Esophagus squamous epithelium (tissue), 5 donors: ENCODE results near the gene ESRRB. TPM values are rescaled to one million over a fixed set of nuclear protein-coding genes. Genes with fewer than 3 reads are reported as not detected.

Experiments used
- DNase-seq: peaks from one replicate; lab custom pipeline; 2025; lab: John Stamatoyannopoulos, UW
- H3K27ac ChIP-seq, 4 donors: fragments of 200-600 bp; sonication (generic); one replicate each; pipeline ENCODE4 v1.5.1; 2016 to 2019; ENCODE audit warnings: mild to moderate bottlenecking in 1 of 4
- H3K27me3 ChIP-seq, 4 donors: fragments of 200-600 bp; sonication (generic); 1 replicate in 3 of 4; 2 replicates in 1 of 4; pipeline versions ENCODE4 v1.5.1 to v1.6.0; 2017 to 2021; ENCODE audit warnings: antibody characterized with exemption in 1 of 4
- H3K36me3 ChIP-seq, 3 donors: fragments of 200-600 bp; sonication (generic); one replicate each; pipeline ENCODE4 v1.5.1; 2016 to 2019
- H3K4me1 ChIP-seq, 3 donors: fragments of 200-600 bp; sonication (generic); one replicate each; pipeline ENCODE4 v1.5.1; 2017 to 2019
- H3K4me3 ChIP-seq, 4 donors: fragments of 200-600 bp; sonication (generic); 1 replicate in 3 of 4; 2 replicates in 1 of 4; pipeline ENCODE4 v1.5.1; 2016 to 2019; ENCODE audit warnings: mild to moderate bottlenecking in 2 of 4, moderate library complexity in 1 of 4
- H3K9me3 ChIP-seq, 3 donors: fragments of 200-600 bp; sonication (generic); one replicate each; pipeline ENCODE4 v1.5.1; 2016 to 2019
- POLR2A ChIP-seq, 4 donors: fragments of 450-650 bp; IDR thresholded peaks; one replicate each; pipeline ENCODE4 v1.6.1; 2017; ENCODE audit warnings: antibody characterized with exemption in 4 of 4, mild to moderate bottlenecking in 4 of 4, moderate library complexity in 3 of 4
- WGBS, 2 donors: methylation state at CpG; one replicate each; pipeline ENCODE4 v1.1.5; 2018; 5-methylcytosine and 5-hydroxymethylcytosine counted together
- intact Hi-C: fragments of 100-400 bp; cut with DNase I; formaldehyde crosslinking; loops from one replicate; pipeline ENCODE4 v1.15.0; 2022
- total RNA-seq, 4 donors: library from RNA; depleted of rRNA; stranded (reverse); fragments of >200 nt; gene quantifications; one replicate each; pipeline ENCODE4 v1.1.0, GENCODE V29; 2016
- TF ChIP-seq, protein P1 (sequence below), 6 experiments: fragments of 450-650 bp in 4 of 6; fragments of 200-600 bp in 2 of 6; sonication (generic) in 2 of 6; IDR thresholded peaks; one replicate each; pipeline ENCODE4 v1.5.1; 2016 to 2019; ENCODE audit warnings: antibody characterized with exemption in 6 of 6, mild to moderate bottlenecking in 4 of 6, moderate library complexity in 4 of 6
- donor health status: DM: yes; HTN: yes; CAD: no.

ESRRB gene
- total RNA-seq, 4 donors from 2014 or later: not detected

DNA sequence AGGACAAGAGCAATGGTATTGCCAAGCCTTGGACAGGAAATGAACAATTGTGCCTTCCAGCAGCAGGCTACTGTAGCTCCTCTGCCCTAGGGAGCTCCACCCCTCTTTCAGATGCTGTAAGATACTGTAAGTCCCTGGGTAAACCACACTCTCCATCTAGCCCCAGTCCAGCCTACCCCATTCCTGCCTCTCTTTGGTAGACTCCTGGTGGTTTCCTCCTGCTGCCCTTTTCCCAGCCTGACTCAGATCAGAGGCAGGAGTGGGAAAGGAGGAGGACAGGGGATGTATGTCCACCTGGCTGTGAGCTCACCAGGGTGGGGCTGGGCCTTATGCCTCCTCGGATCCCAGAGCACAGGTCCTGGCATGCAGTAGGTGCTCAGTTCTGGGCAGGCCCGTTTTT lies 174.6 kb downstream of the ESRRB start:
- Histone ChIP-seq H3K9me3 (no peaks in the 10 kb centered on the region), H3K27ac (peak overlapping the region; percentile 56 to 83 (median 65)), H3K27me3 (peaks cover 0 to 12% (median 0%) of the 10 kb centered on the region in 4 donors), H3K36me3 (no peaks in the 10 kb centered on the region), H3K4me3 (no peak overlapping the region), H3K4me1 (peaks cover 0 to 29% (median 3%) of the 10 kb centered on the region in 3 donors)
- no peak for DNase-seq
- intact Hi-C loops: no loop called here
- TF ChIP-seq POLR2A (IDR thresholded peaks at IDR 0.05): no peak
- TF ChIP-seq, protein P1, sequence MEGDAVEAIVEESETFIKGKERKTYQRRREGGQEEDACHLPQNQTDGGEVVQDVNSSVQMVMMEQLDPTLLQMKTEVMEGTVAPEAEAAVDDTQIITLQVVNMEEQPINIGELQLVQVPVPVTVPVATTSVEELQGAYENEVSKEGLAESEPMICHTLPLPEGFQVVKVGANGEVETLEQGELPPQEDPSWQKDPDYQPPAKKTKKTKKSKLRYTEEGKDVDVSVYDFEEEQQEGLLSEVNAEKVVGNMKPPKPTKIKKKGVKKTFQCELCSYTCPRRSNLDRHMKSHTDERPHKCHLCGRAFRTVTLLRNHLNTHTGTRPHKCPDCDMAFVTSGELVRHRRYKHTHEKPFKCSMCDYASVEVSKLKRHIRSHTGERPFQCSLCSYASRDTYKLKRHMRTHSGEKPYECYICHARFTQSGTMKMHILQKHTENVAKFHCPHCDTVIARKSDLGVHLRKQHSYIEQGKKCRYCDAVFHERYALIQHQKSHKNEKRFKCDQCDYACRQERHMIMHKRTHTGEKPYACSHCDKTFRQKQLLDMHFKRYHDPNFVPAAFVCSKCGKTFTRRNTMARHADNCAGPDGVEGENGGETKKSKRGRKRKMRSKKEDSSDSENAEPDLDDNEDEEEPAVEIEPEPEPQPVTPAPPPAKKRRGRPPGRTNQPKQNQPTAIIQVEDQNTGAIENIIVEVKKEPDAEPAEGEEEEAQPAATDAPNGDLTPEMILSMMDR (IDR thresholded peaks at IDR 0.05): peak in 1 of 6 experiments; percentile 7
- WGBS, 2 donors: 15 to 37% methylated on average over 2 of the region's 2 CpGs

DNA sequence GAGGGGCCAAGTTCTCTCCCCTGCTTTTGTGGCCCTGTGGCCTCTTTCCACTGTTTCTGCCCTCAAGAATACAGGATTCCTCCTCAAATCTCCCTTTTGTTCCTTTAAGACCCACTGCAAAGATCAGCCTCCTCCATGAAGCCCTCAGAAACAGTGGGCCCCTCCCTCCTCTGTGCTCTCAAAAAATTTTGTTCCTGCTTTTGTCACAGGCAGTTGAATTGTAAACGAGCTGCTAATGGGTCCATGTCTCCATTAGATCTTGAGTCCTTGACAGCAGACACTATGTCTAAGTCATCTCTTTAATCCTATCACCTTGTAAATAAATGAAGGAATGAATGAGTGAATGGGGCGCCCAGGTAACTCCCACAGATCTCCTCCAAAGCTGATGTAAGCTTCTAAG lies 175.2 kb downstream of the ESRRB start:
- H3K4me3 ChIP-seq: no peak overlapping the region
- intact Hi-C loops: no loop called here

More for the DNA sequence above, 175.2 kb downstream of the ESRRB start:
- DNase-seq: no peak
- 60 to 72% methylated on average over 2 of the region's 2 CpGs for WGBS, 2 donors
- Histone ChIP-seq H3K9me3 (no peaks in the 10 kb centered on the region), H3K27me3 (peaks cover 0 to 7% (median 0%) of the 10 kb centered on the region in 4 donors), H3K4me1 (peaks cover 0 to 29% (median 3%) of the 10 kb centered on the region in 3 donors), H3K36me3 (no peaks in the 10 kb centered on the region), H3K27ac (peak overlapping the region in 3 of 4 donors; percentile 64 to 83 (median 66))
- TF ChIP-seq, protein P1 (IDR thresholded peaks at IDR 0.05): no peak
- no peak for TF ChIP-seq POLR2A (IDR thresholded peaks at IDR 0.05)

Other genes with a start within 250 kb of the ESRRB start
- gene GPATCH2L, start 224.2 kb upstream of the ESRRB start, total RNA-seq: 10 to 100 TPM; 20.1 to 40.8 (median 34.4) TPM